Upper lobe of right lung (tissue), 1 donor: ENCODE measurements around the gene D2HGDH. TPM values are rescaled to one million over a fixed set of nuclear protein-coding genes. Genes with fewer than 3 reads are reported as not detected.

ENCODE experiments used
- ATAC-seq: fragments of 200-7000 bp; cut with Tn5 transposase; one replicate; pipeline ENCODE4 v1.9.1; 2020; ENCODE audit warnings: mild to moderate bottlenecking, moderate library complexity
- DNase-seq: peaks from one replicate; pipeline ENCODE4 v3.0.0-alpha.2; 2020
- H3K27ac ChIP-seq: fragments of 200-600 bp; one replicate; pipeline ENCODE4 v1.8.0; 2022
- H3K27me3 ChIP-seq: fragments of 200-600 bp; one replicate; pipeline ENCODE4 v1.8.0; 2022; ENCODE audit warnings: mild to moderate bottlenecking
- H3K36me3 ChIP-seq: fragments of 200-600 bp; one replicate; pipeline ENCODE4 v1.8.0; 2022
- H3K4me1 ChIP-seq: fragments of 200-600 bp; one replicate; pipeline ENCODE4 v1.8.0; 2022
- H3K4me3 ChIP-seq: fragments of 200-600 bp; one replicate; pipeline ENCODE4 v1.8.0; 2022; ENCODE audit warnings: mild to moderate bottlenecking
- H3K9me3 ChIP-seq: fragments of 200-600 bp; one replicate; pipeline ENCODE4 v1.8.0; 2022
- intact Hi-C: fragments of 100-400 bp; cut with DNase I; formaldehyde crosslinking; loops from one replicate; pipeline ENCODE4 v1.11.0; 2022
- total RNA-seq: library from RNA; stranded (reverse); fragmentation: NEBNext Ultra II Directional; extraction: Animal tissue kit (Norgen Biotek cat#: 25700); gene quantifications from one replicate; pipeline ENCODE4 v1.2.1, GENCODE V29; 2021
- TF ChIP-seq, protein P1 (sequence below): fragments of 200-600 bp; IDR thresholded peaks from one replicate; pipeline ENCODE4 v1.8.0; 2022; ENCODE audit warnings: antibody characterized with exemption
- donor health status: DM: no; HTN: yes; CAD: no; lungs with severe emphysema.

The D2HGDH gene
- total RNA-seq, 1 donor from 2014 or later = 28.8 TPM

DNA sequence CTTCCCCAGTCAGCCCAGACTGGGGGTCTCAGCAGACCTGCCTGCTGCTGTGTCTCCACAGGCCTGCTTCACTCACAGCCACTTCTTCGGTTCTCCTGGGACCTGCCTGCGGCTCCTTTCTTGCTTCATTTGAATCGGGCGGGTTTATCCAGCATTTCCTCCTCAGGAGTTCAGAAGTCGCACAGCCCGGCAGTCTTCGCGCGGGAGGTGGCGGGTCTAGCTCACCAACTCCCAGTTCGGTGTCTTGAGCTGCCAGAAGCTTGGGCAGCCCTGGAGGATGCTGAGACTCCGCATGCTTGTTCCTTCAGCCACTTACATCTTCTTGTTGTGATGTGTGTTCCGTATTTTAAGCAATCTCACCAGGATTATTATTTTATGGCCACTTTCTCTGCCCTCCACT, 10.8 kb downstream of the D2HGDH start:
- no peak for ATAC-seq
- Histone ChIP-seq H3K27me3 (no peaks in the 10 kb centered on the region), H3K27ac (no peak overlapping the region), H3K9me3 (no peaks in the 10 kb centered on the region), H3K36me3 (peaks cover 15% of the 10 kb centered on the region), H3K4me1 (peaks cover 3% of the 10 kb centered on the region), H3K4me3 (no peak overlapping the region)
- DNase-seq = no peak
- TF ChIP-seq, protein P1, sequence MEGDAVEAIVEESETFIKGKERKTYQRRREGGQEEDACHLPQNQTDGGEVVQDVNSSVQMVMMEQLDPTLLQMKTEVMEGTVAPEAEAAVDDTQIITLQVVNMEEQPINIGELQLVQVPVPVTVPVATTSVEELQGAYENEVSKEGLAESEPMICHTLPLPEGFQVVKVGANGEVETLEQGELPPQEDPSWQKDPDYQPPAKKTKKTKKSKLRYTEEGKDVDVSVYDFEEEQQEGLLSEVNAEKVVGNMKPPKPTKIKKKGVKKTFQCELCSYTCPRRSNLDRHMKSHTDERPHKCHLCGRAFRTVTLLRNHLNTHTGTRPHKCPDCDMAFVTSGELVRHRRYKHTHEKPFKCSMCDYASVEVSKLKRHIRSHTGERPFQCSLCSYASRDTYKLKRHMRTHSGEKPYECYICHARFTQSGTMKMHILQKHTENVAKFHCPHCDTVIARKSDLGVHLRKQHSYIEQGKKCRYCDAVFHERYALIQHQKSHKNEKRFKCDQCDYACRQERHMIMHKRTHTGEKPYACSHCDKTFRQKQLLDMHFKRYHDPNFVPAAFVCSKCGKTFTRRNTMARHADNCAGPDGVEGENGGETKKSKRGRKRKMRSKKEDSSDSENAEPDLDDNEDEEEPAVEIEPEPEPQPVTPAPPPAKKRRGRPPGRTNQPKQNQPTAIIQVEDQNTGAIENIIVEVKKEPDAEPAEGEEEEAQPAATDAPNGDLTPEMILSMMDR = no peak
- intact Hi-C loops = no loop called here

DNA sequence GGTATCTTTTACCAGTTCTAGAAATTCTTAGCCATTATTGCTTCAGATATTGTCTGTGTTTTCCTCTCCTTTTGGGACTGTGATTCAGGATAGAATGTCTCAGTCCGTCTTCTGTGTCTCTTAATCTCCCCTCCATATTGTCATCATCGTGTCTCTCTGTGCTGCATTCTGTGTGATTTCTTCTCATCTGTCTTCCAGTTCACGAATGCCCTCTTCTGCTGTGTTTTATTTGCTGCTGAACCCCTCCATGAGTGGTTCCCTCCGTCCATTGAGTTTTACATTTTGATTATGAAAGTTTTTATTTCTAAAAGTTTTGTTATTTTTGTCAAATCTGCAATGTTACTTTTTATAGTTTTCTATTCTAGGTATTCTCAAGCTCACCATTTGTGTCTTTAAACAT, 11.7 kb downstream of the D2HGDH start:
- Histone ChIP-seq H3K4me3 (no peak overlapping the region), H3K27ac (no peak overlapping the region), H3K36me3 (peaks cover 15% of the 10 kb centered on the region), H3K27me3 (no peaks in the 10 kb centered on the region), H3K4me1 (peaks cover 6% of the 10 kb centered on the region), H3K9me3 (no peaks in the 10 kb centered on the region)
- TF ChIP-seq, protein P1 = no peak
- intact Hi-C loops = no loop called here
- ATAC-seq (no peak), DNase-seq (no peak)

DNA sequence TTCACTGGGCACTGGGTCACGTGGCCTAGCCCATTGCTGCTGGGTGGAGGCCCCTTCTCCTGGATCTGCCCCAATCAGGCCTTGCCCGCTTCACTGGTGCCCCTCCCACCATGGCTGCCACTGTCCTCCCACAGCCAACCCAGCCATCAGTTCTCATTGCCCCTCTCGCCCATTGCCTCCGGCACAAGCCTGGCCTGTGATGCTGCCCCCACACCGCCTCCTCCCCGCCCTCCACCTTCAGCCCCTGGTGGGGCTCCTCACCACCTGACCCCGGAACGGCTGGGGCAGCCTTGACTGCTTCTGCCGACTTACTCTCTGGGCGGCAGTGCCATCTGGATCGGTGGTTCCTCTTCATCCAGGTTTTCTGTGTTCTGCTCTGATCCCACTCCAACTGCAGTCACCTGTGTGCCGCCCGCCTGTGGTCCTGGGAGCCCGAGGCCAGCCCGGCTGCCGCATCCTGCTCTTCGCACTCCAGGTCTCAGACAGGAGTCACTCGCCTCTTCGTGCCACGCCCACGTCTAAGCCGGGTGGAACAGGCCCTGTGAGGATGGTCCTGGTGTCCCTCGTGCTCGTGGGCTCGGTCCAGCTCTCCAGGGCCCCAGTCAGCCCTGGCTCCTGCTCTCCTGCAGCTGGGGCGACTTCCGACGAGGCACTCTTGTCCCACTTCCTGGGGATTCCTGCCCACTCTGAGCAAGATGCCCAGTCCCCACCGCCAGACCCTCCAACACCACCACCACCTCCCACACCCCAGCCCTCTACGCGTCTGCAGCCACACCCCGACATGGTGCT, 14.2 kb downstream of the D2HGDH start:
- peaks cover 13% of the 10 kb centered on the region for H3K36me3 ChIP-seq
- H3K9me3 ChIP-seq = no peaks in the 10 kb centered on the region
- no peak overlapping the region for H3K4me3 ChIP-seq
- DNase-seq = no peak
- H3K4me1 ChIP-seq = peaks cover 6% of the 10 kb centered on the region
- intact Hi-C loops = no loop called here
- TF ChIP-seq, protein P1 = no peak
- H3K27ac ChIP-seq = no peak overlapping the region
- H3K27me3 ChIP-seq = no peaks in the 10 kb centered on the region
- no peak for ATAC-seq

DNA sequence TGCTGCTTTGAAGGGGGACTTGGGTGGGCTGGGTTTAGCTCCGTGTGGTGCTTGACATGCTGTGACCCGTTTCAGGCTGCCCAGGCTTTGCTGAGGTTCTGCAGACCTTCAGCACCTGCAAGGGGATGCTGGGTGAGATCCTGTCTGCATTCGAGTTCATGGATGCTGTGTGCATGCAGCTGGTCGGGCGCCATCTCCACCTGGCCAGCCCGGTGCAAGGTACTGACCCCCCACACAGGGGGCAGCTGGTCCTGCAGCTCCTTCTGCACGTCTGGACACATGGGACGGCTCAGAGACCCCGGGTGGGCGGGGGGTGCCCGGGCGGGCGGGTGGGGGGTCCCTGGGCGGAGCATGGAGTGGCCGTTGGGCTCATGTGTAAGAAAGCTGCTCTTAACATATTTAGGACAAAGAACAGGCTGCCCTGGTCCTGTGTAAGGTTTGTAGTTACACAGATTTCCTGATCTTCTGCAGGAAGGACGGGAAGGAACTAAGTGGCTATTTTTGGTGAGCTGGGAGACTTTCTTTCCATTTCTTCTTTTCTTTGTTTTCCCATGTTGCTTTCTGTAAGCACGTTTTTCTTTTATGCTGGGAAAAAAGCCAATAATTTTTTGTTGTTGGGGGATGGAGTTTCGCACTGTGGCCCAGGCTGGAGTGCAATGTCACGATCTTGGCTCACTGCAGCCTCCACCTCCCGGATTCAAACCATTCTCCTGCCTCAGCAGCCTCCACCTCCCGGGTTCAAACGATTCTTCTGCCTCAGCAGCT, 15.8 kb downstream of the D2HGDH start:
- TF ChIP-seq, protein P1 = no peak
- H3K36me3 ChIP-seq = peaks cover 16% of the 10 kb centered on the region
- no peak overlapping the region for H3K27ac ChIP-seq
- DNase-seq = no peak
- H3K27me3 ChIP-seq = no peaks in the 10 kb centered on the region
- peaks cover 6% of the 10 kb centered on the region for H3K4me1 ChIP-seq
- no peak for ATAC-seq
- H3K9me3 ChIP-seq = no peaks in the 10 kb centered on the region
- intact Hi-C loops = no loop called here
- H3K4me3 ChIP-seq = no peak overlapping the region

DNA sequence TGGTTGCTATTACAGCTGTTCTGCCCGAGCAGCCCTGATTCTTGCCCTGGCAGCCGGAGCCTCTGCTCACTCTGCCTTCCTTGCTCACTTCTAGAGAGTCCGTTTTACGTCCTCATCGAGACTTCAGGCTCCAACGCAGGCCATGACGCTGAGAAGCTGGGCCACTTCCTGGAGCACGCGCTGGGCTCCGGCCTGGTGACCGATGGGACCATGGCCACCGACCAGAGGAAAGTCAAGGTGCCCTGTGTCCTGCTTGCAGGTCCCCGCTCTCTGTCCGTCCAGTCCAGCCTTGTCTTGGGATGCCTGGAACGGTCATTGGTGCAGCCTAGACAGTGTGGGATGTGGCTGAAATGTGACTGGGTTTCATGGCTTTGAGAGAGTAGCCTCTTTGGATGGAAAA, 16.7 kb downstream of the D2HGDH start:
- peaks cover 20% of the 10 kb centered on the region for H3K36me3 ChIP-seq
- intact Hi-C loops = no loop called here
- no peaks in the 10 kb centered on the region for H3K9me3 ChIP-seq
- TF ChIP-seq, protein P1 = no peak
- ATAC-seq = no peak
- H3K27me3 ChIP-seq = no peaks in the 10 kb centered on the region
- no peak overlapping the region for H3K27ac ChIP-seq
- no peak for DNase-seq
- H3K4me3 ChIP-seq = no peak overlapping the region
- H3K4me1 ChIP-seq = peaks cover 6% of the 10 kb centered on the region
